GM13977 (cell line): ENCODE measurements around the gene ELFN1.

Experiments used
- DNase-seq: peaks from one replicate; pipeline ENCODE4 v3.0.0; 2012; ENCODE audit warnings: low spot score
- CTCF ChIP-seq: IDR thresholded peaks from 2 replicates; pipeline ENCODE4 v1.5.1; 2012; ENCODE audit warnings: mild to moderate bottlenecking, control low read depth; ENCODE audit not compliant: insufficient read depth; ENCODE audit errors: extremely low read depth, missing control alignments
- in situ Hi-C: fragments of 300-500 bp; cut with MboI; formaldehyde crosslinking; loops from one replicate; pipeline ENCODE4 v1.12.0; 2022; ENCODE audit warnings: low sequenced_read_pairs, low pct_unique_long_range_greater_than_20kb, mixed read lengths, inconsistent platforms; ENCODE audit not compliant: unreplicated experiment

ELFN1 gene

GRCh38 chr7:1719913-1720312 lies 49.8 kb downstream of the ELFN1 start:
- no peak for DNase-seq
- TF ChIP-seq CTCF = no peak
- in situ Hi-C loops = no loop called here

GRCh38 chr7:1720326-1720725 lies 50.2 kb downstream of the ELFN1 start:
- TF ChIP-seq CTCF = no peak
- in situ Hi-C loops = no loop called here

GRCh38 chr7:1721047-1721690 lies 51.1 kb downstream of the ELFN1 start:
- in situ Hi-C loops = no loop called here
- TF ChIP-seq CTCF = no peak
- DNase-seq = no peak

More at GRCh38 chr7:1720326-1720725, 50.2 kb downstream of the ELFN1 start:
- DNase-seq = no peak

- DNase-seq = no peak
- TF ChIP-seq CTCF = no peak
- in situ Hi-C loops = no loop called here
Measured at GRCh38 chr7:1723254-1723653, 53.2 kb downstream of the ELFN1 start.

GRCh38 chr7:1724118-1724910 lies 54.2 kb downstream of the ELFN1 start:
- in situ Hi-C loops = no loop called here
- no peak for DNase-seq
- TF ChIP-seq CTCF = no peak

- in situ Hi-C loops = no loop called here
- TF ChIP-seq CTCF = no peak
- DNase-seq = no peak
Measured at GRCh38 chr7:1725199-1725690, 55.2 kb downstream of the ELFN1 start.
